LNCaP clone FGC (cell line): ENCODE data around the gene SPATA19.

Experiments used
- DNase-seq: peaks from one replicate; pipeline ENCODE4 v3.0.0-alpha.2; 2011; ENCODE audit warnings: low read depth
- H3K4me3 ChIP-seq: 2 replicates; pipeline ENCODE4 v1.5.1; 2011; ENCODE audit warnings: mild to moderate bottlenecking, low read depth, low read length, control low read depth
- TF ChIP-seq, protein P1 (sequence below): IDR thresholded peaks from 2 replicates; pipeline ENCODE4 v1.5.1; 2012; ENCODE audit warnings: mild to moderate bottlenecking; ENCODE audit not compliant: control insufficient read depth, insufficient read depth; ENCODE audit errors: extremely low read depth

Gene SPATA19, protein sequence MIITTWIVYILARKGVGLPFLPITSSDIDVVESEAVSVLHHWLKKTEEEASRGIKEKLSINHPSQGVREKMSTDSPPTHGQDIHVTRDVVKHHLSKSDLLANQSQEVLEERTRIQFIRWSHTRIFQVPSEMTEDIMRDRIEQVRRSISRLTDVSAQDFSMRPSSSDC

DNA sequence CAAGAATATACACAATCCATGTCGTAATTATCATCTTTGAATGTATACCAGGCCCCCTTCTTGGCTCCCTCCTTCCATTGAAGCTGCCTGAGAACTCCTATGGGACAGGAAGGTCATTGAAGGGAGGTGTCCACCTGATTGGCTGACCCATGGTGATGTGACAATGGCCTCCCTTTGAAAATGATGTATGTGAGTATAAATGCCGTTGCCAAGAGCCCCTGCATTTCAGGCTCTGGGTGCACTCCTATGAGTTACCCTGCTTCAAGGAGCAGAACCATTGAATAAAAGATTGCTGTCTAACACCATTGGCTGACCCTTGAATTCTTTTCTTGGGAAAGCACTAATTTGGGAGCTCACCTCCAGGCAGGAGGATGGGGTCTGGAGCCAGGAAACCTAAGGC is at the start of gene SPATA19:
TSS of gene SPATA19 (minus strand) at position 101 of the 400 bp plus-strand sequence. CDS start at position 34, 67 bp downstream.
- no peak for DNase-seq
- TF ChIP-seq, protein P1, sequence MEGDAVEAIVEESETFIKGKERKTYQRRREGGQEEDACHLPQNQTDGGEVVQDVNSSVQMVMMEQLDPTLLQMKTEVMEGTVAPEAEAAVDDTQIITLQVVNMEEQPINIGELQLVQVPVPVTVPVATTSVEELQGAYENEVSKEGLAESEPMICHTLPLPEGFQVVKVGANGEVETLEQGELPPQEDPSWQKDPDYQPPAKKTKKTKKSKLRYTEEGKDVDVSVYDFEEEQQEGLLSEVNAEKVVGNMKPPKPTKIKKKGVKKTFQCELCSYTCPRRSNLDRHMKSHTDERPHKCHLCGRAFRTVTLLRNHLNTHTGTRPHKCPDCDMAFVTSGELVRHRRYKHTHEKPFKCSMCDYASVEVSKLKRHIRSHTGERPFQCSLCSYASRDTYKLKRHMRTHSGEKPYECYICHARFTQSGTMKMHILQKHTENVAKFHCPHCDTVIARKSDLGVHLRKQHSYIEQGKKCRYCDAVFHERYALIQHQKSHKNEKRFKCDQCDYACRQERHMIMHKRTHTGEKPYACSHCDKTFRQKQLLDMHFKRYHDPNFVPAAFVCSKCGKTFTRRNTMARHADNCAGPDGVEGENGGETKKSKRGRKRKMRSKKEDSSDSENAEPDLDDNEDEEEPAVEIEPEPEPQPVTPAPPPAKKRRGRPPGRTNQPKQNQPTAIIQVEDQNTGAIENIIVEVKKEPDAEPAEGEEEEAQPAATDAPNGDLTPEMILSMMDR: no peak
- no peak within 1 kb of the TSS for H3K4me3 ChIP-seq

DNA sequence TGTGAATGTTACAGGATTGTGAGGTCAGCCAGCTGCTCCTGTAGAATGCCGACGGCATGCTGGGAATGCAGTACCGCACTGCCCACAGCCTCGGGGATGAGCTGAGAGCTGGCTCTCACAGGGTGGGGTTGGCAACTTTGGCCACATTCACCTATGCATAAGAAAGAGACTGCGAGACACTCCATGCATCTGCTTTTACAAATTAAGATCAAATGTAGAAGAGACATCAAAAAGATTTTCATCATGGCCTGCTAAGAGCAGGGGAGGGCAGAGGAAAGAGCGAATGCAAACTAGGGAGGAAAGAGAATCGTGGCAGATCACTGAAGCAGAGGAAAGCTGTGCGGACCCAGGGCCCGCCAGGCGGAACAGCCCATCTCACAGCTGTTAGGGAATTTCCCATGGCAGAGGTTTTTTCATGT is 49.8 kb upstream of the SPATA19 start:
- no peak overlapping the region for H3K4me3 ChIP-seq
- no peak for DNase-seq
- TF ChIP-seq, protein P1: no peak

DNA sequence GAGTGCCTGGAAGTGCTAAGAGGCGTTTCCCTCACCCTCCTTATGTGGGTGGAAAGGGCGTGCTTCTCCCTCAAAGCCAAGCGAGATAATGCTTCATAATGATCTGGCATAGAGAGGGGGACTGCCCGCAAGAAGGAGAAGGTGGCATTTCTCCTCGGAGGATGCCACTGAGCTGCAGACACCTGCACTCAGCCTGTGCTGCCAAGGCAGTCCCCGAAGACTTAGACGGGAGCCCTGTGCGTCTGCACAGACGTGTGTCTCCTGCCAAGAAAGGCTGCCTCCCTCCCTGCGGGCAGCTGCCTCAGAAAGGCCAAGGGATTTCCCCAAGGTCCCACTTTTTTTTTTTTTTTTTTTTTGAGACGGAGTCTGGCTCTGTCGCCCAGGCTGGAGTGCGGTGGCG is 48.1 kb upstream of the SPATA19 start:
- TF ChIP-seq, protein P1: no peak
- DNase-seq: no peak
- H3K4me3 ChIP-seq: no peak overlapping the region

DNA sequence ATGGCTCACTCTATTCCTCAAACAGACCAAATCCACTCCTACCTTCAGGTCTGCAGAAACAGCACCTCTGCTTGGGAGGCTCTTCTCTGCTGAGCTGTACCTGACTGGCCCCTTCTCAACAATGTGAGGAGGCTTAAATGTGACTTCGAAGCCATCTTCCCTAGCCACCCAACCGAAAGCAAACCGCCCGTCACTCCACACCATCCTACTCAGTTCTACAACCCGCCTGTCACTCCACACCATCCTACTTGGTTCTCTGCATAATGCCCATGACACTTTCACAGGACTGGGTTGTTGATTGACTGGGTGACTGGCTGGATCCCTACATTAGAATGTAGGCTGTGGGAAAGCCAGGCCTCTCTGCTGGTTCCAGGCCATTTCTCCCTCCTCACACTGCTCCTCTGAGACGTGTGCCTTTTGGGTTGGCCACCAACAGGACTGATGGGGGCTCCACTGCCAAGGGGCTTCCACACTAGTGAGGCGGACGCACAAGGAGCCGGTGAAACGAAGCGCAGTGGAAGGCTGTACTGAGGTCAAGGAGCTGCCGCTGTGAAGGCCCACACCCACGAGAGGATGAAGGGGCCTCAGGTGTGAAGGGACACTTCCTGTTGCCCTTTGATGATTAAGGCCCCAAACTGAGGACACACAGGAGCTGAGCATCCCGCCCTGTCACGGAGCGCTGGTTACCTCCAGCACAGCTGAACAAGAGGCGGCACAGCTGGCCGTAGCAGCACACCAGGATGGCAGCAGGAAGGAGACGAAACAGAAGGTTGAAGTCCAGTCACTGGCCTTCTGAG is 47.5 kb upstream of the SPATA19 start:
- TF ChIP-seq, protein P1: no peak
- no peak for DNase-seq

DNA sequence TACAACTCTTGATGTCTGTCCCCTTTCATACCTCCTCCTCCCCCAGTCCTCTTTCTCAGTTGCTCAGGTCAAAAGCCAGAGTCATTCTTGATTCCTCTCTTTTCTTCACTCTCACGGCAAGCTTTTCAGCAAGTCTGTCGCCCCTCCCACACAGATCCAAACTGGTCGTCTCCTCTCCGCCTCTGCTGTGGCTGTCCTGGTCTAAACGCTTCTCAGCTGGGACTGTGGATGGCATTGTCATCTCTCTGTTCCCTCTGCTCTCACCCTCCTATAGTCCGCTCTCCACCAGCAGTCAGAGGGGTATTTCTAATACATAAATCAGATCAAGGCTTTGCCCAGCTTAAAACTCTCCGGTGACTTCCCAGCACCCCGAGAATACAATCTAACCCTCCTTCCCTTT is 46.8 kb upstream of the SPATA19 start:
- no peak overlapping the region for H3K4me3 ChIP-seq
- TF ChIP-seq, protein P1: no peak
- DNase-seq: no peak

More for the DNA sequence above, 47.5 kb upstream of the SPATA19 start:
- no peak overlapping the region for H3K4me3 ChIP-seq

DNA sequence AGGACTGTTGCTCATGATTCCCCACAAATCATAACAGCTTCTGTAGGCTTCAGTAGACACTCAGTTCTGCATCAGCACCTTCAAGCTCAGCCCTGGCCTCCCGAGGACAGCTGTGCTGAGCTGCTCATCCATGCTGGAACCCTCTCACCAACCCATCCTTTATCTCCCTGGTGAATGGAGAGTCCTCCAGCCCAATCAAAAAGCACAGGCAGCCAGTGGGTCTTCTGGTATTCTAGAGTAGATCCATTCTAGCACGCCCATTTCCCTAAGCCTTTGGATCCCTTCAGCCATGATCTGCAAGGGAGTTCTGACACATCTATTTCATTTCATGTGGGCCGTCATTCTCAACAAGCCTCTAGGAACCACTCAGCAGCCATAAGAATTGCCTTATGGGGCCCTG is 44.6 kb upstream of the SPATA19 start:
- no peak overlapping the region for H3K4me3 ChIP-seq
- DNase-seq: no peak
- TF ChIP-seq, protein P1: no peak

DNA sequence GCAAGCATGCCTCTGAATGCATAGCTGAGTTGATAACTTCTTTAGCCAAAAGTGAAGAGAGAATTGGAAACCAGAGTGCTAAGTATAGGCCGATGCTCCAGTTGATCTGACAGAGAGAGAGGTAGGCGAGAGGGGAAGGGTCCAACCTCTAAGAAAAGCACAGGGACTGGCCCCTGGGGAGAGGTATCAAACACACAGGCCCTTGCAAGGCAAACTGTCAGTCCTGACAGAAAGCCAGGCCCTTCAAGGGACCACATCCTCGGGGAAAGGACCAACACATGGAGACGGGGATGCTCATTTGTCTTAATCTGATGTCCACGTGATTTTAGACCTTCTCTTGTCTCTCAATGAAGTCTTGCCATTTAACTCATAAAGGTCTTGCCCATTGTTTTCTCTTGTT is 43.9 kb upstream of the SPATA19 start:
- TF ChIP-seq, protein P1: no peak
- H3K4me3 ChIP-seq: no peak overlapping the region
- no peak for DNase-seq
